Measurements from ENCODE around the gene VSTM2B.

VSTM2B gene

DNA sequence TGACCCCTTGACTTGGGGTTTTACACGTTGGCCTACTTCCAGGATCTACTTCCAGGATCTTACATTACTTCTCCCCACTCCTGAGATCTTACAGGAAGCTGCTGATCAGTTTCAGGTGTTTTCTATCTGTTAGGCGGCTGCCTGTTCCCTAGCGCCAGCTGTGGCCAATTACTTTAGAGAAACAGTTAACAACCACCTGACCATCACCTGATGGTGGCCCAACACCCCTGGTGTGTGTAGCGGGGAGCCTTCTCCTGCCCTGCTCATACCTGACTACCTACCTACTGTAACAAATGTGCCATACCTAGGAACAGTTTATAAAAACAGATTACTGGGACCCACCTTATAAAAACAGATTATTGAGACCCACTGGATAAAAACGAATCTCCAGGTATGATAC, 77.5 kb downstream of the VSTM2B start:
- no peak for DNase-seq

DNA sequence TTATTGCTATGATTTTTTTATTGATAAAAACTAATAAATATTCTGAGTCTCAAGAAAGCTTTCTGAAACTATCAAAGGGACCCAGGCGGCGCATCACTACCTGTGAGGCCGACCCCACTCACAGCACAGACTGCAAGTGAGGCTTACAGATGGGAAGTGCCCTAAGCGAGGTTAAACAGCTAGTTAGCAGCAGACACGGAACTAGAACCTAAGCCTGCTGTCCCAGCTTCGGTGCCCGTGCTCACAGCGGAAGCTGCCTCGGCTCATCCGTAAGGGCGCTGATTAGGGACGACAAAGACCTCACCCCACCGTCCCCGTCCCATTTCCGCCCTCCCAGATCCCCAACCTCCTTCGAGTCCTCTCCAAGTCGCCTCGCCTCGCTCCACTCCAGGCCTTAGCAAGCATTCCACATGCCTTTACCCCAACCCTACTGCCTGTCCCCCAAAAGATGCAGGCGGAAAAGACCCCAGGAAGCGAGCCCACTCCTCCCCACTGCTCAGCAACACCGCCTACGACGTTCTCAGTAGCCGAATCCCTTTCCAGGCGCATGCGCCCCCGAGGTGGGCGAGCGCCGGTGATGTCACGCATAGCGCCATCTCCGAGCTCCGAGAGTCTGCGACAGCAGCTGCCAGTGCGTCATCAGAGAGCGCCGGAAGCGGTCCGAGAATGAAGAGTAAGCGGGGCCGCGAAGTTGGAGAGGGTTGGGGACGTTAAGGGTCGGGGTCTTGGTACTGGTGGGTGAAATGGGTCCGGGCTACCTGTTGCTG, 80.0 kb downstream of the VSTM2B start, which contains the start of gene POP4:
Gene POP4 (plus strand): TSS at position 631 of the 767 bp plus-strand sequence. CDS start 36 bp downstream, at position 667.
- peak; percentile 99 for DNase-seq

DNA sequence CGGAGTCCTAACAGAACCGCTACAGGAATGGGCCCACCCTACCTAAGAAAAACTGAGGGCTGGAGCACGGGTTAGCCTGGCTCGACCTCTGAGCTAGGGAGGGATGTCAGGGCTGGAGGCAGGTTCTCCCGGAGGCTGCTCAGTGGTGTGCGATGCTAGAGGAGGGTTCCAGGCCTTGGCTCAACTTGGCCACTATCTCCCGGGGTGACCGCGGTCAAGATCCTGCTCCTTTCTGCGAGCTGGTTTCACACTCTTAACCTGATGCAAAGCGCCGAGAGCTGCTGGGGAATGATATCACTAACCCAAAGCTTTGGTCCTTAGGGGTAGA, 80.6 kb downstream of the VSTM2B start:
- no peak for DNase-seq

DNA sequence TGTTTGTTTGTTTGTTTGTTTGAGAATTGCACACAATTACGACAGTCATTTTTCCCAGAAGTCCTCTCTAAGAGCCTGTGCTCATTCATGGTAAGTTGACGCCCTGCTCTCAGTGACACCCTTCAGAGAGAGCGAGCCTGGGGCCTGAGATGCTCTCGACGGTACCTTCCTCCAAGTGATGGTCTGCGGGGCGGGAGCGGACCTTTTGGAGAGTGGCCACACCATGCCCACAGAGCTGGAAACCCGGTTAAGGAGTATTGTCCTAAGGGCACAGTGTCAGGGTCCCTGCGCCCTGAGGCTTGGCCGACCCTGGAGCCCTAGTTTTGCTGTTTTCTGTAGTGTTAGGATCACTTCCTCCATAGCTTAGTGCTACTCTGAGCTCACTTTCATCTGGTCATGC, 83.8 kb downstream of the VSTM2B start:
- no peak for DNase-seq

DNA sequence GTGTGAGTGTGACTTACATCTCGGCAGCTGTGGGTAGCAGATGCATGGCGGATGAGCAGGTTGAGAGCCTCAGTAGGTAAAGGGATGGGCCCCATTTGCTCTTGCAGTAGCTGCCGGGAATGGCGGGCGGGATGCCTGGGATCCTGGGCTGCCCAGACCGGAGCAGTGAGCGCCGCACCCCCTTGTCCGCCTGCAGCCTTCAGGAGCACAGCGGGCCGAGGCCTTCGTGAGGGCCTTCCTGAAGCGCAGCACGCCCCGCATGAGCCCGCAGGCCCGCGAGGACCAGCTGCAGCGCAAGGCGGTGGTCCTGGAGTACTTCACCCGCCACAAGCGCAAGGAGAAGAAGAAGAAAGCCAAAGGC, 84.4 kb downstream of the VSTM2B start:
- no peak for DNase-seq

DNA sequence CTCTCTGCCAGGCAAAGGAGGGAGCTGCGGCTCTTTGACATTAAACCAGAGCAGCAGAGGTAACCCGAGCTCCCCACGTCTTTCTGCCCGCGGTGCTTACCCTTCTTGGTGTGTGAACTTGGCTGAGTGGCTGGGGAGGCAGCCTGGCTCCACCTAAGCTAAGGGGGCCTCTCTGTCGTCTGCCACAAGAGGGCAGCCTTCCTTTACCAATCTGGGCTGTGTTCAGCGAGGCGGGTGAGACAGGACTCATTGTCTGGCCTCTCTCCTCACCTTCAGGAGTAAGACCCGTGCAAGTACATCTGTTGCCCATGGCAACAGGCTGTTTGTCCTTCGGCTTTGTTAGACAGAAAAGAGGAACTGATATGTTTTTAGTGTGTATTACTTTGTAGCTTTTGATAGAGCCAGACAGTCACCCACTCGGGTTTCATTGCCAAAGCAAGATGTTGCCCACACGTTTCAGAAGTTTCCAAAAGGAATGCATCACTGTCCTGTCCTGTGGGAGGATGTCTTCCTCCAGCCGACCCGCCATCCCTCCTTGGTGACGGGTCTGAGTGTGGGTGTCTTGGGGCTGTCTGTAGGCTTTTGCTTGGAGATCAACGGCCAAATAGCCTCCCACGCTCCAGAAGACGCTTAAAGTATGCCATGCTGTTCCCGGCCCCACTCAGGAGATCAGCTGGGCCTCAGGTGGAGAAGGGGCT, 84.9 kb downstream of the VSTM2B start:
- peak; percentile 89 for DNase-seq

DNA sequence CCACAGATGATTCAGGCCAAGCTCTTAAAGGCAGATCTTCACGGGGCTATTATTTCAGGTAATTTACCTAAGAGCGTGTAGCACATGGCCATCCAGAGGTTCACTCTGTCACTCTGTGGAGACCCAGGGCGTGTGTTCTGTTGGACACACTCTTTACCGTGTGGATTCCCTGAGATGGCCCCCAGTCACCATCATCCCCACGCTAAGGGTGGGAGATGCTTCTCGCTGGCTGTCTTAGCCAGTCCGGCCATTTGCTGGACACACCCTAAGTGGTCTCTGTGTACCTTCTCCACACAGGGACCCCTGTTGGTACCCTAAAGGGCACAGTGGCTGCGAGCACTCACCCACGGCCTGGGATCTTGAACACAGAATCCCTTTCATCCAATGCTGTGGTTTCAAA, 86.3 kb downstream of the VSTM2B start:
- DNase-seq, result no peak

DNA sequence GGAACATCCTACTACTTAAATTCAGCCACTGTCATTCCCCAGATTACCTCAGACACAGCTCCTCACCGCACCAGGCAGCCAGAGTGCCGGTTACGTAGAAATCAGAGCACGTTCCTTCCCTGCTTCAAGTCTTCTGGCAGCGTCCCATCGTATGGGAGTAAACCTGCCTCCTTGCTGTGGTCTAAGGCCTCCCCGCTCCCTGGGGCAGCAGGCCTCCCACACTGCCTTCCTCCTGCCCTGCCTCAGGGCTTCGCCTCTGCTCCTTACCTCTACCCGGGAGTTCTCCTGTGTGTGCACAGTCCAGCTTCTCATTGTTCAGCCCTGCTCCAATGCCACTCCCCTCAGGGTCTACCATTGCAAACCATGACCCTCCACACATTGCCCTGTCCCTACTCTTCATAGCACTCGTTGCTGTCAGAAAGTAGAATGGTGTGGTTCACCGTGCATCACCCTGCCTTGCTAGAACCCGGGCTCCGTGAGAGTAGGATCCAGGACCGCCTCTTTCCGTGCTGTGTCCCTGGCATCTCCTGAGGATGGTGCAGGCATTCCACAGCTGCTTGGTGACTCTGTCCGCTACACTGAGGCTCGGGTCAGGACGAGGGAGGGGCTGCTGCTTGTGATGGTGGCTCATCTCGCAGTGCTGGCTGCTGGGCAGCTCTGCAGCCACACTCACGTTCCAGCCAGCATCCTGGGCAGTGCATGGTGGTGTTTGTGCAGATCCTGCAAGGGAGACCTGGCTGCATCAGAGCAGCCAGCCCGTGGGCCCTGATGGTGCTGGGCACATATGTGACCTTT, 87.2 kb downstream of the VSTM2B start:
- DNase-seq, result no peak

DNA sequence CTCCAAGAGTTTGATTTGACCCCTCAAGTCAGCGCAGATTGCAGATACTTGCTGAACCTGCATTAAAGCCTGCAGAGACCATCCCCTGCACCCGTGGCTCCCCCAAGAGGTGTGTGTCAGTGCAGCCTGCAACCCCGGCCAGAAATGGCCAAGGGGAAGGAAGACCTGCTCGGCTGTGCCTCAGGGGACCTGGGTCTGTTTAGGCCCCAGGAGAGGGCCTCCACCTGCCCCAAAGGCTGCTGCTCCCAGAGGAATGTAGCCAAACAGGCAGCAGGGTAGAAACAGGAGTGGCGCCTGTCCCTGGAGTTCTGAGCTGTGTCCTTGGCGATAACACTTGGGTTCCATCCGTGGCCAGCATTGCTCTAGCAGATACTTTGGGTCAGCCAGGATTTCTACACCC, 88.3 kb downstream of the VSTM2B start:
- no peak for DNase-seq

Measured in activated CD4-positive, alpha-beta T cell treated with anti-CD3 and anti-CD28 coated beads for 48 hours (primary cell).